Activated T-helper 1 cell treated with anti-CD3 and anti-CD28 coated beads, Interleukin-2, amount 50 U/mL, for 16 hours (primary cell): ENCODE results near the gene ARHGAP10.

Experiments used
- DNase-seq, 2 donors: peaks; one replicate each; pipeline ENCODE4 v3.0.0-alpha.2; 2020; ENCODE audit warnings: low read depth in 1 of 2, low spot score in 1 of 2

Gene ARHGAP10

GRCh38 chr4:147944249-147944648 is 212.4 kb downstream of the ARHGAP10 start:
- DNase-seq = no peak

GRCh38 chr4:147944670-147945260 is 212.9 kb downstream of the ARHGAP10 start:
- no peak for DNase-seq

- DNase-seq = no peak
These were observed 216.4 kb downstream of the ARHGAP10 start for GRCh38 chr4:147948336-147948735.

GRCh38 chr4:147950261-147950660 is 218.4 kb downstream of the ARHGAP10 start:
- DNase-seq = no peak

- DNase-seq = no peak
These were observed 219.0 kb downstream of the ARHGAP10 start for GRCh38 chr4:147950841-147951240.

GRCh38 chr4:147954850-147955249 is 223.0 kb downstream of the ARHGAP10 start:
- DNase-seq = no peak

GRCh38 chr4:147955827-147956558 is 224.1 kb downstream of the ARHGAP10 start:
- no peak for DNase-seq

- DNase-seq = no peak
These were observed 225.6 kb downstream of the ARHGAP10 start for GRCh38 chr4:147957446-147957845.

- no peak for DNase-seq
These were observed 226.2 kb downstream of the ARHGAP10 start for GRCh38 chr4:147958057-147958456.

GRCh38 chr4:147958489-147959065 is 226.7 kb downstream of the ARHGAP10 start:
- no peak for DNase-seq

GRCh38 chr4:147960971-147961370 is 229.1 kb downstream of the ARHGAP10 start:
- no peak for DNase-seq

GRCh38 chr4:147963839-147964238 is 232.0 kb downstream of the ARHGAP10 start:
- DNase-seq = no peak

GRCh38 chr4:147964266-147964880 is 232.5 kb downstream of the ARHGAP10 start:
- no peak for DNase-seq

GRCh38 chr4:147965056-147965455 is 233.2 kb downstream of the ARHGAP10 start:
- DNase-seq = no peak

- DNase-seq = no peak
These were observed 234.0 kb downstream of the ARHGAP10 start for GRCh38 chr4:147965873-147966272.

- DNase-seq = no peak
These were observed 236.8 kb downstream of the ARHGAP10 start for GRCh38 chr4:147968641-147969040.

GRCh38 chr4:147969573-147970385 is 237.9 kb downstream of the ARHGAP10 start:
- DNase-seq = no peak

GRCh38 chr4:147971116-147971515 is 239.2 kb downstream of the ARHGAP10 start:
- no peak for DNase-seq

GRCh38 chr4:147975325-147975724 is 243.4 kb downstream of the ARHGAP10 start:
- DNase-seq = no peak

GRCh38 chr4:147975933-147976928 is 244.3 kb downstream of the ARHGAP10 start:
- no peak for DNase-seq
